Measurements from ENCODE around the gene ANP32A.

The ANP32A gene

DNA sequence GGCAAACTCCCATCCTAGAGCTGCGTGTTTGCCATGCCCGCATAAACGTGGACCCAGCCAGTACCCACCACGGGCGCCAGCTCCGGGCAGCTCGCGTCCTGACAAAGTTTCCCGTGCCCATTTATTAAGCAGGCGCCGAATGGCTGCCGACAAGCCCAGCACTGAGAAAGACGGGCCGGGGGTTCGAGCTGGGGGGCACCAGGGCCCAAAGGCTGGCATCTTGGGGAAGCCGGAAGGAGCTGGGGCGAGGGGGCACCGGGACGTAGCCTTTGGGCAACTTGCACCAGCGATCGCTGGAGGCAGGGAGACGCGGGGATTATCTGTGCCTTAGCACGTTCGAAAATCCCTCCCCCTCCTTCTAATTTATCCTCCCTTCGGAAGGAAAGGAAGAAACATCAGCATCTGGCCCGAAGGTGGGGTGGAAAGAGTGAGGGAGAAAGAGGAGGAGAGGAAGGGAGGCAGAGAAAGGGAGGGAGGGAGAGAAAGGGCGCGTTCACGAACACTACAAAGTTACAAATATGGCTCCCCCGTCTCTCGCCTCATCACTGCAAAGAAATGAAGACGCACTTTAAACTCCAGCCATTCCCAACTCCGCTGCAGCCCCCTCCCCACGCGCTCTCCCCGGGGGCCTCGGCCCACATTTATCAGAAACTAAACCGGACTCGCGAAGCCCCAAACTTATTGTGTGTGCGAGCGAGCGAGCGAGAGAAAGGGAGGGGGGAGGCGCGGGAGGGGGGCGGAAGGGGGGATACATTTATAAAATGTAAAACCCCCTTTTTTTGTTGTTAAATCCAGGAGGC is 1.0 kb downstream of the ANP32A start:
- DNase-seq (ENCODE audit: low read depth in 2 of 2), result no peak

DNA sequence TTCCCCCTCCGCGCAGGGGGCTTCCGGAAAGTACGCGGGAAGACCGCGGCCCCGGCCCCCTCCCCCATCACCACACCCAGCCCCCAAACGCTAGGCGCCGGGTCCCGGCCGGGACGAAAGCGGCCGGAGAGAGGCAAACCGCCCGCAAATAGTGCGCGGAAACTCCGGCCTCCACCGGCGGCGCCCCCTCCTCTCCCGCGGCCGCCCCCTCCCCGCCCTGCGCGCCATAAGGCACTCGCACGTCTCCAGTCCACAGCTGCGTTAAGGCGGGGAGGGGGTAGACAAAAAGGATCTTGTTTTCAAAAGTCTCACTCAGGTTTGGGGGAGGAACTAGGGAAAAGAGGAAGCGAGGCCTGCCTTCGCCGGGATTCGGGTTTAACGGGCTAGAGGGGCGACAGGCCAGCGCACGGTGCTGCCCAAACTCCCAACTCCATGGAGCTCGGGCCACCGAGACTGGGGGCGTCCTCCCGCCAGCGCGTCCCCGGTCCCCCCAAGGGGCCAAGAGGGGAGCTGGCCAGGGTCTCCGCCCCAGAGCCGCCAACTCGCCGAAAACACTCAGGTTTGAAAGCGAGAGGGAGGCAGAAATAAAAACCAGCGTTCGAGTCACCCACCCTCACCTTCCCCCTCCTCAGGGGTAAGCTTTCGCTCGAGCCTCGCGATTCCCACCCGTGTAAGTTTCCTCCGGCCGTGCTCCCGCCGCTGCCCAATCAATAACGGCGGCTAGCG is 1.8 kb downstream of the ANP32A start:
- DNase-seq (ENCODE audit: low read depth in 2 of 2), result peak in 1 of 2 donors; percentile 37

DNA sequence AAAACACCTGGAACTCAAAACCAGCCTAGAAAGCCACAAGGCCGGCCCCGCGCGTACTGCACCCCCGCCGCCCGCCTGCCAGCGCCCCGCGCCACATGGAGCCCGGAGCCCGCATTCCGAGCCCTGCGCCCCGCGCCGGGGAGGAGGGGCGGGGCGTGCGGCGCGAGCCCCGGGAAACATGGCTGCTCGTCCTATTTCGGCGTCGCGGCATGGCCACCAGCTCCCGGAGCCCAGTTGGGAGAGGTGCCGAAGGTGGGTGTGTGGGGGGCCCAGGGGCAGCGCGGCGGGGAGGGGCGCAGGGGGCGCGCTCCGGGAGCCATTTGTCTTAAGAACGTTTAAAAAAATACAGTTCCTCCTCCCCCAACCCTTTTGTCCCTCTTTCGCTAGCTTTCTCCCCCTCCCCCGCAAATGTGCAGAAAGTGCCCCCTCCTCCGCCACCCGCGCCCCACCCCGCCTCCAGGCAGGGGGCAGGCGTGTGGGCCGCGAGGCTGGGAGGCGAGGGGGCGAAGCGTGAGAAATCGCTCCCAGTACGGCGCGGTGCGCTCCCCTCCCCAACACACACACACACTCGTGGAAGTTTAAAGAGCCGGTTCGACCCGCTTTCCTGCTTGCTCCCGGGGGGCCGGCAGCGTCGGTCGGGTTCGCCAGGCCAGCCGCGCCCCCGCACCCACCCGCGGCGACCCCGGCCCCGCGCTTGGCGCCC is 2.5 kb downstream of the ANP32A start:
- DNase-seq (ENCODE audit: low read depth in 2 of 2), result peak; percentile 50 to 58

DNA sequence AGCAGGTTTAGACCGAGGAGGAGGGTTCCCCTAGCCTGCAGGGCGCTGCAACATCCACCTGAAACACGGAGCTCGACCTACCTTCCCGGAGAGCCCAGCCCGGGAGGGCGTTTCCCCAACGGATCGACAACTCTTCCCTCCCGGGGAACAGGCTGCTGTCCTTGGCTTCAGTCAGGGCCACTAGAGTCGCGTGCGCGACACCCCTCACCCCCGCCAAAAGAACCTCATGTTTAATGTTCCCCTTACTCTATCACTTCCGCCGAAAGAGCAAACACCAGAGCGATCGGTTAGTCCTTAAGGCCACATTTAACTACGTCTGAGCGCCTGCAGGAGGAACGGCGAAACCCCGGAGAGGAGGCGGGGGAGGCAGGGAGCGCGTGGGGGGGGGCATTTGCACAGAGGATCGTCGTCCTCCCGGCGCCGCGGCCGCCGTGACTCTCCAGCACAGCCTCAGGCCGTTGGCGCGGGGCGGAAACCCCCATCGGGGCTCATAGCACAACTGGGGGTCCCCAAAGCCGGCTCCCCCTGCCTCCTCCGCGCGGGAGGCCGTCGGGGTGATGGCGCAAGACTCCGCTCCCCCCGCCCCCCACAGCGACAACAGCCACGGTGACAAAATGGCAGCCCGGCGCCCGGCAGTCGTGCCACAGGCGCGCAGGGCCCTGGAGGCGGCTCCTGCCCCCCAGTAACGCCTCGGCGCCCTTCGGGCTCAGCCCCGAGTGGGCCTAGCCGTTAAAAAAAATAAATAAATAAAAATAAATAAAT is 3.2 kb downstream of the ANP32A start:
- DNase-seq (ENCODE audit: low read depth in 2 of 2), result peak; percentile 62 to 63

DNA sequence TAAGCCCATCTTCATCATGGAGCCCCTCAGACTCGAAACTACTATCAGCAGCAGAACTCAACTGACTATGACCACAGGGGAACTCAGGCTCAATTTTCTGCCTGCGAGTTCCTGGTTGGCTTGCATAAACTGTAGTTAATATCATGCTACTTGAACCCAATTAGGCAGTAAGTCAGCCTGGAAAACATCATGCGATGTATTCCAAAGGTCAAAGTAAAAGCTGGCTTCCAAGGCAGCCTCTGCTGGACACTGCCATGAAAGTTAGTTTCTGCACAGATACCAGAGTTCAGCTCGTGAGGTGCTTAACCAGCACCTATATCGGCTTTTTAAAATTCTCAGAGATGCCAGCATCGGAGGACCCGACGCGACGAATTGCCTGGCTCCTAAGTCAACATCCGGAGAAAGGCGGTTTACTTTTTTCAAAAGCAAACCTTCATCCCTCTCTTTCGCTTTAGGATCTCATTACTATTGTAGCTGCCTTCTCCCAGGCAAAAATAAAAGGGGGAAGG is 3.8 kb downstream of the ANP32A start:
- DNase-seq (ENCODE audit: low read depth in 2 of 2), result no peak

DNA sequence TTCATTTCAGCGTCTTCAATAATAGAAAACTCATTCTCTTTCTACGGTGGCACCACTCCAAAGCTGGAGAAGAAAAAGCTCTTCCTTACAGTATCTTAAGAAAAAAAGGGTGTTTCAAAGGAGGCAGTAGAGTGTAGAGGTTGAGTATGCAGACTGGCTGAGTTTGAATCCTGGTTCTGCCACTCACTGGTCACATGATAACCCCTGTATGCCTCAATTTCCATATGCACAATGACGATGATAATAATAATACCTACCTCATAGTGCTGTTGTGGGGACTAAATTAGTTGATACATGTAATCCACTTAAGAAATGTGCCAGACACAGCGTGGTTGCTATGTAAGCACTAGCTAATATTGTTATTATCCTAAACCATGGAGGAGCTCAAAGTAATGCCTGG is 4.5 kb downstream of the ANP32A start:
- DNase-seq (ENCODE audit: low read depth in 2 of 2), result no peak

DNA sequence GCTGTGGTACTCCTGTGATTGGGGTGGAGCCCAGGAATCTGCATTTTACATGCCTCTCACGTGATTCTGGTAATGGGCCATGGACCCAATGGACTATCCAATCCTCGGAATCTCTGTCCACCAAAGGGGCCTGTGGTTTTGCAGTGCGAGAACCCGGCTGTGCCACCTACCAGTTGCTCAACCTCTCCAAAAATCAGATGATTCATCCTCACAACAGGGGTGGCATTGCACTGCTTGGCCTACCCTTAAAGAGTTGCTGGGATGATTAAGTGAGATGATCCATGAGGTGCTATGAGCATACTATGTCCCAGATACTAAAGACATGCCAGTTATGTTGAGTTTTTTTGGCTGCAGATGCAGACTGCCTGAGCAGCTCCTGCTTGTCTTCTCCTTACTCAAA is 5.1 kb downstream of the ANP32A start:
- DNase-seq (ENCODE audit: low read depth in 2 of 2), result no peak

DNA sequence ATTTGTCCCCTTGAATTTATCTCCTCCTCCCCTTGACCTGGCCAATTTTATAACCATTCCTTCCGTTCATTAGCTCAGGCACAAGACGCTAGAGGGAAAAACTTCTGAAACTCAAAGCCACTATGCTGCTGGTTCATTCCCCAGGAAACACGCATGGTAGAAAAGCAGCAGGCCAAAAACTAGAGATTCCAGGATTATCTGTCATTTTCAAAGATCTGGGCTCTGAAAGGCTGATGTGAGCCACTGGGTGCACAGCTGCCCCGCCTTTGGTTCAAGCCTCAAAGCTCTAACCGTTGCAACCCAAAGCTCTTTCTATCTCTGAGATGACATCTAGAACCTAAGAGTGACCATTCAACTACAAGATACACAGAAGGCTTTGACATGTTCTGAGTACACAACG is 6.1 kb downstream of the ANP32A start:
- DNase-seq (ENCODE audit: low read depth in 2 of 2), result no peak

DNA sequence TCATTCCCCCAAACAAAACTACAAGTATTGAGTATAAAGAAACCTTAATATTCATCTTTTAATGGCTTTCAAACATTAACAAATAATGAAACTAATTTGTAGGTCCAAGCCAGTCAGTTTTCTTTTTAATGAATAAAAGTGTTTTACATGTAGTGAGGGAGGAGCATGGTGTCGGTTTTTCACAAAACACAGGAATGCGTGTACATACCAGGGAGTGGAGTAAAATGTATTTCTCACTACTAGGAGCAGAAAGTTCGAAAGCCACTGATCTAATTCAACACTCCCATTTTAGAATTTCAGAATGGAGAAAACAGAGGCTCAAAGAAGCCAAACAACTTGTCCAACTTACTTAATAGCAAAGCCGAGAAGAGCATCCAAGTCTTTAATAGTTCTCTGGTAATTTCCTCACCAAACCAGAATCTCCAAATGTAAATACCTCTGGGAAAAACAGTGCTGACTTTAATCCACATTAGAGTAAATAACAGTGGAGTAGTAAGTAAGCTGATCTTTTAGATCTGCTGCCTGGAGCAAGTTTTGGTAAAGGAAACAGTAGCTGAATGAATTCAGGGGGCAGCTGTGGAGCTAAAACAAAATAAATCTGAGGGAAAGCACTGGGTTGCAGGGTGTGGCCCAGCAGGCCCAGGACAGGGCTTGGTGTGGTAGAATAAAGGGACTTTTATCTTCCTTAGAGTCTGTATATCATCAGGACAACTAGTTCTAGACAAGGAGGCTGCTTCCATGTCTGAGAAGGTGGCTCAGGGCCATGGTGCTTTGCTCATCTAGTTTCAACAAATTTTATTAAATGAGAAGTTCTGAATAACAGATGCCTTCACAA is 7.9 kb downstream of the ANP32A start:
- no peak for DNase-seq (ENCODE audit: low read depth in 2 of 2)

DNA sequence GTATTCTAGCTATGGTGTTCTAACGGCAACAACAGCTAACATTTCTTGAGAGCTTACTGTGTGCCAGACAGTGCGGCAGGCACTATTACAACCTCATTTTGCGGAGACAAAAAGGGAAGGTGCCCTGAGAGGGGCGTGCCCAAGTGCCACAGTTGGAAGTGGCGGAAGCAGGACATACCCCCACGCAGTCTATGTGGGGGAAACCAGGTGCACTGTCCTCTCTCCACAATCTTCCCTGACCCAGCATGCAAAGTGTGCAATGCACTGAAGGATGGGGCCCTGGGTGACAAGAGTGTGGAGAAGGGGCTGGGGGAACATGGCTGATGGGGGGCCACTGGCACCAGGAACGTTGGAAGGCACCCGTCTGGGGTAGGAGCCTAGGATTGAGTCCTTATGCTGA is 8.6 kb downstream of the ANP32A start:
- no peak for DNase-seq (ENCODE audit: low read depth in 2 of 2)

DNA sequence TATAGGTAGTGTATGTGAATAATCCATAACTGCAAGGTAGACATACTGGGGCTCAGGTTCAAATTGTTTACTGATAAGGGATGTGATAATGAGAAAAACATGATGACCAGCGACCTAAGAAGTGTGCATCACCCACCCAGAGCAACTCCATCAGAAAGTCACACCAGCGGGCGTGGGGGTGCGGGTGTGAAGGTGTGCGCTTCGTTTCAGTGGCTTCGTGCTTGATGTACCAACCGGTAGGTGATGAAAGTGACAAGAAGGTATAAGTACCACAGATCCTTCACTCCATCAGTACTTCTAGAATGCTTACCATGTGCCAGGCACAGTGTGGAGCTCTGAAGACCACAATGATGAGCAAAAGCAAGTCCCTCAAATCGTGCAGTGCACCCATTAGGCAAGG is 11.2 kb downstream of the ANP32A start:
- no peak for DNase-seq (ENCODE audit: low read depth in 2 of 2)

DNA sequence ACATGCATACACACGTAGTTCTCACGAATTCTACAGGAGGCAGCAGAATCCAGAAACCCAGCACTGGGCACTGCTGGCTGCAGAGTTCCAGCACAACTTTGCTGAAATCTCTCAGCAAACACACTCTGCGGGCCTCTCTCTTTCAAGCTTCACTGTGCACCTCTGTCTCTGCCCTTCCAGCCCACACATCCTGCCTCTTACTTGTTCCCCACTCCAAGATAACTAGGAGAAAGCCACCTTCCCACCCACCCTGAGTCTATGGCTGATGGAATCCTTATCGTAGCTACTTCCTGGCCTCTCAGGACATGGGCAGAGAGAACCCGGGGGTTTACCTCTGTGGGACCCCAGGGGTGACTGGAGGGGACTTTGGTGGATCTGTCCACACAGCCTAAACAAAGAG is 11.9 kb downstream of the ANP32A start:
- DNase-seq (ENCODE audit: low read depth in 2 of 2), result no peak

DNA sequence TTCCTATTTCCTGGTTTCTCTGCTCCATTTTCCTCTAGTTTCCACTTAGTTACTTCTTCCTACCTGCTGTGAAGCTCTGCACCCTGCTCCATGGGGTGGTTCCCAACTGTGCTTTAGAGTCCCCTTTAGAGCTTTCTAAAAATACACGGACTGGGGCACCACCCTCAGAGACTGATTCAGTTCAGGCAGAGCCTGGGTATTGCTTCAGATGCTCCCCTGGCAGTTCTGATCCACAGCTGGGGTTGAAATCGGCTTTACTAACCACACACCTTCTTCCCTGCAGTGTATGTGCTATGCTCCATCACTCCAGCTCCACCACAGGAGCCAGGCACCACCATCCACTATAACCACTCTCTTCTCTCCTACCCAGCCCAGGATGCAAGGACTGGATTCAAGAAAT is 12.6 kb downstream of the ANP32A start:
- DNase-seq (ENCODE audit: low read depth in 2 of 2), result no peak

DNA sequence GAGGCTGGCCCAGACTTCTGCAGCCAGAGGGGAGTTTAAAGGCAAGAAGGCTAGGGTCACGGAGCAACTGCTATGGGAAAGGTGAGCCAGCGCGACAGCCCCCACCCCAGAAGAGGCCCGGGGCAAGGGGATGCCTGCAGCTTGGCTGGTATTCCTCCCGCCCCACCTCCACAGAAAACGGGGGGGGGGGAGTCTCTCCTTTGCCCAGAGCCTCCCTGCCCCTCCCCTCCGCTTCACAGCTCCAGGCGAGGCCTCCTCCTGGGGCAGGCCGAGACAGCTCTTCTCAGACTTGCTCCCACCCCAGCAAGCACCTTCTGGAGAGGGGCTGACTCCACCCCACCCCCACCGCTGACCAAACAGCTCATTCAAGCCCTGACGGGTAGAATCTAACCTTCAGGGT is 13.4 kb downstream of the ANP32A start:
- no peak for DNase-seq (ENCODE audit: low read depth in 2 of 2)

DNA sequence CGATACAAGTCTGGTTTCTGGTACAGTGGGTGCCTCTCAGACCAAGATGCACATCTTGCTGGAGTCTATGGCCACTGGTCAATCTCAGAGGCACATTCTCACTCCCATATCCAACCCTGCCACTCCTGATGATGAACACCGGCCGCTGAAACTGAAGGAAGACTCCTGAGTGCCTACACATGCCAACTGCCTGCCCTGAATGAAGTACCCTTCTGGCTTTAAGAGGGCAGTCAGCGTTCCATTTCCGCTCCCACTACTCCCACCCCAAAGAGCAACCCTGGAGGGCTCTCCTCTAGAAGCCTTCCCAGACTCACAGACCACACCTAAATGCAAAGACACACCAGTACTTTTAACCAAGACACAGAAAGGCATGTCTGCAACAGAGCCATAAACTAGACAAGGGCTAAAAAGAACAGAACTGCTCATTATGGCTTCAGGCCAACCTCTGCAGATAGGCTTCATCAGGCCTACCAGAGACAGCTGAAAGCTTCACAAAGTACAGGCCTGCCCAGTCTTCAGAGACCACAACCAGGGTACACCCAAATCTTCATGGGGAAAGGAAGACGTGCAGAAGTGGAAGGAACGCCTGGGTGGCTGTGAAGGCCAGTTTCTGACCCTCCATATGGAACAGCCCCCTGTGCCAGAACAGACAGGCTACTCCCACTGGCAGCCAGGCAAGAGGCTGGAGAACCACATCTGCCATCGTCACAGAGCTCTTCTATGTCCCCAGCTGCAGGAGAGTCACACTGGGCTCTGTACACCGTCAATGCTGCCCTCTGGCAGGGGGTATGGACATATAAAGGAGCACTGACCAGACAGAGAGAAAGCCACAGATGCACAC is 14.3 kb downstream of the ANP32A start:
- DNase-seq (ENCODE audit: low read depth in 2 of 2), result no peak

DNA sequence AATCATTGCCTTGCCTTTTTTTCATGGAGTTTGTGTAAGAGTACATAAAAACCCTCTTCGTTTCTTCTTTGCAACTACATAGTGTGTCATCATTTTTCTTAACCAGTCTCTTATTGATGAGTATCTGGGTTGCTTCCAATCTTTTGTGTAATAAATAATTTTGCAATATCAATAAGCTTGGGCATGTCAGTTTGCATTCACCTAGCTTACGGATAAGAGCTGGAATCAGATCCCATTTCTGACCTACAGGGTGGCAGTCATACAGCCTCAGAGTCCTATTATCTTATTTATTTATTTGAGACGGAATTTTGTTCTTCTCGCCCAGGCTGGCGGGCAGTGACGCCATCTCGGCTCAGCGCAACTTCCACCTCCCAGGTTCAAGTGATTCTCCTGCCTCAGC is 18.3 kb downstream of the ANP32A start:
- no peak for DNase-seq (ENCODE audit: low read depth in 2 of 2)

DNA sequence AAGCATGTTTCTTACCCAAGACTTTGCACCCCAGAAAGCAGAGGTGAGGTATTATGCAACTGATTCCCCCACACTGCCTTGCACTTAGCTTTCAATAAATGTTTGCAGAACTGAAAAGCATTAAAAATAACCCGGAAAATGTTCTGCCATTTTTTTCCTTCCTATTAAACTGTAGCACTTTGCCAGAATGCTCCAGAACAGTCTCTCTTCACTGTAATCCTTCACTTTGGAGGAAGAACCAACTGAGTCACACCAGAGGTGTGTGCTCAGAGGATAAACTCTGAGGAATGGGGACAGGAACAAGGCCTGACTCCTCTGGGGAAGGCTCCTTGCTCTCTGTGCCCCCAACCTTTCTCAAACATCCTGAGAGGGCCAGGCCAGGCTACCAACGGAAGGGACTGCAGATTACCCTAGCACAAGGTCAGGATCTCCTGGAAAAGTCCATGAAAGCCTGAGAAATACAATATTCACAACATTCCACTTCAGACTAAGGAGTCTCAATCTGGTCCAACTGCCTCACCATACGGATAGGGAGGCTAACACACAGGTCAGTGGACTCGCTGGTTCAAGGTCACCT is 19.0 kb downstream of the ANP32A start:
- DNase-seq (ENCODE audit: low read depth in 2 of 2), result no peak

DNA sequence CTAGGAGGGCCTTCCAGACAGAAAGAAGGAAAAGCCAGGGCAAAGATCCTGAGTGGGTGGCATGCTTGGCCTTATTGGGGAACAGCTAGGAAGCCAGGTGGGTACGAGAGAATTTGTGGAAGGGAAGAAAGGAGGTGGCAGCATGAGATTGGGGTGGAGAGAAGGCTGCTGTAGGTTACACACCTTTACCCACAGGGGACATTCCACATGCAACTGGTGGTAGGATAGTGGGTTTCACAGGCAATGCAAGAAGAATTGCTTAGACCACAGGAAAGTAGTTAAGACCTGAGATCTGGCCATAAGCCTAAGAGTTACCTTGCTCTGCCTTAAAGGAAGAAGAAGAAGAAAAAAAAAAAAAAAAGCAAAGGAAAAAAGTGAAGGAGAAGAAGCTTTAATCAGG is 19.8 kb downstream of the ANP32A start:
- DNase-seq (ENCODE audit: low read depth in 2 of 2), result no peak

DNA sequence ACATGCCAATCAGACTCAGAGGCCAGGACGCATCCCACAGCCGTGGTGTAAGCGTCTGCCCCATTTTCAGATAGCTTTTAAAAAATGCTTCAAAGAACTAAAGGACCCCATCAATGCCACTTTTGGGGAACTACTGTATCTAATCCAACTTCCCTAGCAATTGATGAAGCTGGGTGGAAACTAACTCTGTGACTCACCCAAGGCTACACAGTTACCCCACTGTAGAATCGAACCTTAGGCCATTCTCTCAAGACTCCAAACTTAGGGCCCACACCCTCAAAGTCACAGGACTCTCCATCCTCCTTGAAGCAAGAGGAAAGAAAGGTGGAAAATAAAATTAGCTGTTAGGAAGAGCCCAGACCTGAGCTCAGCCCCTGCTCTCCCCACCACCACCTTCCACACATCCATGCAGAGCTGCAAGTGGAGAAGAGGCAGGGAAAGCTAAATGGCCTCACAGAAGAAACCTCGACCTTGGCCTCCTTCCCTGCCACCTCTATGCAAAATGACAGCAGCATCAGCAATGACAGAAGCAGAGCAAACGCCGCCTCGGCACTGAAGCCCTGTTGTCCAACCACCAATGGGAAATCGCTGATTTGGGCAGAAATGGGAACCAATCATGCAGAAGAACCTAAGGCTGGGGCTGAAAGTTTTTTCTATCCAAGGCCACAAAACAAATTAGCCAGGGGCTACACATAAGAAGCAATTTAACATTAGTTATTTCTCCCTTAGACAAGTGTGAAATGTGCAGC is 22.2 kb downstream of the ANP32A start:
- DNase-seq (ENCODE audit: low read depth in 2 of 2), result no peak

All from stimulated activated CD4-positive, alpha-beta T cell treated with anti-CD3 and anti-CD28 coated beads, Interleukin-4, amount 100 ng/mL, for 48 hours (primary cell).